Coronary artery (tissue), 2 donors: Measurements from ENCODE around the gene STMP1.

Experiments
- DNase-seq: peaks from one replicate; pipeline ENCODE4 v3.0.0-alpha.2; 2017; ENCODE audit warnings: low spot score
- H3K27ac ChIP-seq, 2 donors: fragments of 200-600 bp; sonication (generic); one replicate each; pipeline ENCODE4 v1.5.1; 2016 to 2019
- H3K4me3 ChIP-seq: fragments of 200-600 bp; sonication (generic); 2 replicates; pipeline ENCODE4 v1.5.1; 2016; ENCODE audit warnings: mild to moderate bottlenecking, moderate library complexity
- CTCF ChIP-seq: fragments of 200-600 bp; sonication (generic); IDR thresholded peaks from one replicate; pipeline ENCODE4 v1.5.1; 2019; ENCODE audit warnings: antibody characterized with exemption

The STMP1 gene

GRCh38 chr7:135718794-135719437, 56.6 kb downstream of the STMP1 start:
- Histone ChIP-seq H3K27ac (no peak overlapping the region), H3K4me3 (no peak overlapping the region)
- no peak for DNase-seq
- no peak for TF ChIP-seq CTCF

GRCh38 chr7:135719688-135720087, 57.4 kb downstream of the STMP1 start:
- Histone ChIP-seq H3K4me3 (no peak overlapping the region), H3K27ac (no peak overlapping the region)
- TF ChIP-seq CTCF = no peak
- no peak for DNase-seq

- no peak for DNase-seq
Observed at GRCh38 chr7:135721198-135721820, 59.0 kb downstream of the STMP1 start.

GRCh38 chr7:135723411-135723810, 61.1 kb downstream of the STMP1 start:
- Histone ChIP-seq H3K27ac (no peak overlapping the region), H3K4me3 (no peak overlapping the region)
- DNase-seq = no peak
- no peak for TF ChIP-seq CTCF

More at GRCh38 chr7:135721198-135721820, 59.0 kb downstream of the STMP1 start:
- Histone ChIP-seq H3K27ac (no peak overlapping the region), H3K4me3 (no peak overlapping the region)
- no peak for TF ChIP-seq CTCF
